ENCODE data around the gene TRIM62.
A peak's percentile ranks its signal among the peaks of the same experiment; 100 is the strongest.

TRIM62 gene

GRCh38 chr1:33099290-33100118 is 82.3 kb downstream of the TRIM62 start:
- peak; percentile 100 for DNase-seq (ENCODE audit: low read depth in 2 of 2)

GRCh38 chr1:33098371-33098770 is 83.5 kb downstream of the TRIM62 start:
- peak; percentile 68 to 69 for DNase-seq (ENCODE audit: low read depth in 2 of 2)

GRCh38 chr1:33097762-33098161 is 84.1 kb downstream of the TRIM62 start:
- DNase-seq (ENCODE audit: low read depth in 2 of 2): no peak

GRCh38 chr1:33097137-33097611 is 84.7 kb downstream of the TRIM62 start:
- DNase-seq (ENCODE audit: low read depth in 2 of 2): no peak

- no peak for DNase-seq (ENCODE audit: low read depth in 2 of 2)
These were observed 85.4 kb downstream of the TRIM62 start for GRCh38 chr1:33096363-33097005.
